Left hindlimb (tissue), 1 donor: ENCODE measurements around the gene POLR1A.

Source experiments
- DNase-seq: peaks from one replicate; pipeline ENCODE4 v3.0.0-alpha.2; 2018

Gene POLR1A

DNA sequence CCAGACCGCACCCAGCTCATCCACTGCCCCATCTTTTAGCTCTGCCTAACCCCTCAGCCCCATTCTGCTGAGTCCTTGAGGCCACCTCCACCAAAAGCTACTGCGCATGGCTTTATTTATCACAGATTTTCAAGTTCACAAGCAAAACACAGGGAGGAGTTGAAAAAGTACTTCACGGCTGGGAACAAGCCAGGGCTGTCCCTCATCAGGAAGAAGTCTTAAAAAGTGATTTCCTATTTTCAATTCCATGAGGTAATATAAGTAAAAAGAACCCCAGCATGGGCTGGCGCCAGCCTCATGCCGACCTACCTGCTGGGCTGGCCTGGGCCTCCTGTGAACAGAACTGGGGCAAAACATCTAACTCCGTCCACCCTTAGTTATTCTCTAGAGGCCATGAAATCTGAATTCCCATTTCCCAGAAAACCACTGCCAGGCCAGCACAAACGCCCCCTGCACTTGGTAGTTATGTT lies 69.0 kb downstream of the POLR1A start:
- DNase-seq: no peak

GRCh38 chr2:86035883-86036668 lies 69.6 kb downstream of the POLR1A start:
- DNase-seq: peak; percentile 89

DNA sequence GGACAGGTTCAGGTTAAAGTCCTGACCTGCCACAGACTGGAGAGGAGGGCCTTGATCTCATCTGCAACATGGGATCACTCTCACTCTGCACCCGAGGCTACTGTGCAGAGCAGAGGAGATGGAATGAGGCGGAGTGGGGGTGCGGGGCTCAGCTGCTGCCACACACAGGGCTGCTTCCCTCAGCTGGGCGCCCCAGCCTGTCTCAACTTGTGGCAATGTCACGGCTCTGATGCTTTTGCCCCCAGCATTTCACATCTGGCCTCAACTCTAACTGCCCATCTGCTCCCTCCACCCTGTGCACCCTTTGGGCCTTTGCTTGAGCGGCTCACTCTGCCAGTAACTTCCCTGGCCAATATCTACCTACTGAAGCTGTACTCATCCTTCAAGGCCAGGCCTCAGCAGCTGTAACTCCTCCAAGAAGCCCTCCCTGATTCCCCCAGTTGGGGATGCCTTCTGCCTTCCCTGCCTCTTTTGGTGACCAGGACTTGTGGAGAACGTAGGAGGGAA lies 70.3 kb downstream of the POLR1A start:
- peak; percentile 31 for DNase-seq

- peak; percentile 16 for DNase-seq
Measured at GRCh38 chr2:86033751-86034692, 71.7 kb downstream of the POLR1A start.

DNA sequence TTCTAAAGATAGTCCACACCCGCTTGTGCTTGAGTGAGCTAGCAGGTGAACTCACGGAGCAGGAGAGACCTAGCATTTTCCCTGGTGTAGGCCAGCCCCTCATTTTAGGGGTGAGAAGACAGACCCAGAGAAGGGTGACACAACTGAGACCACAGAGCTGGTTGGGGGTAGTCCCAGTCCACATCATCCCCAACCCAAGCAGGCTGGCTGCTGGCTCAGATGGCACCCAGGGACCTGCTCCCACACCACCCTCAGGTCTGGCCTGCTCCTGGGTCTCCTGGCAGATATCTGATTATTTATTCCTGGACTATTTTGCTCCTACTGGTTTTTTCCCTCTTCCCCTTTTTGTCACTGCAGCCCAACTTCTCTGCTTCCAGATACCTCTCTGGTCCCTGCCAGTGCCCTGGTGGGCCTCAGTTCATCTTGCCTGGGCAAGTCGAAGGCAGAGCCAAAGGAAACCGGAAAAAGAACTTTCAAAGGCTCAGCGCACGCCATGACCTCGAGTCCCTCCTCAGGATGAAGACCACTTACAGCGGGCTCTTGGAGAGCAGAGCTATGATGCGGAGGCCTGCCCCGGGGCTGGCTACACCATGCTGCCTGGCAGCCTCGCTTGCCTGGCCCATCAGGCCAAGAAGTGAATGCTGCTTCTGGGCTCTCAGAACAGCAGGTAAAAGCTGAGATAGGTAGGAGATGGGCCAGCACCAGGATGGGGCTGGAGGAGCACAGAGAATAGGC lies 72.7 kb downstream of the POLR1A start:
- peak; percentile 17 for DNase-seq

GRCh38 chr2:86031606-86032005 lies 74.1 kb downstream of the POLR1A start:
- peak; percentile 7 for DNase-seq

DNA sequence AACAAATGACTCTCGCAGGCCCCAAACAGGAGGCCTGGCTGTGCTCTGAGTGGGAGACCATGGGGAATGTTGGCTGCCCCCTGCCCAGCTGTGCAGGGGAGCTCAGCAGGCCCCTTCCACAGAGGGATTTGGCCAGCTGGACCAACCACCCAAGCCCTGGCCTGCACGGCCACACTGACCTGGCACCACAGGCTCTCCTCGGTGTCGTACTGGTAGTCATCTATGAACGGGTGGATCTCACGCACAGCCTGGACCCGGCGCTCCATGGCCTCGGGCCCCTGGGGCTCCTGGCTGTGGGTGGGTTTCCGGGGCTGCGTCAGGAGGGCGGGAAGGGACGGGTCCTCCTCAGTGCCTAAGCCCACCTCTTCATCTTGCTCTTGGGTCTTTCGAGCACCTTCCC lies 74.5 kb downstream of the POLR1A start:
- DNase-seq: no peak

GRCh38 chr2:86029873-86030272 lies 75.8 kb downstream of the POLR1A start:
- peak; percentile 10 for DNase-seq

DNA sequence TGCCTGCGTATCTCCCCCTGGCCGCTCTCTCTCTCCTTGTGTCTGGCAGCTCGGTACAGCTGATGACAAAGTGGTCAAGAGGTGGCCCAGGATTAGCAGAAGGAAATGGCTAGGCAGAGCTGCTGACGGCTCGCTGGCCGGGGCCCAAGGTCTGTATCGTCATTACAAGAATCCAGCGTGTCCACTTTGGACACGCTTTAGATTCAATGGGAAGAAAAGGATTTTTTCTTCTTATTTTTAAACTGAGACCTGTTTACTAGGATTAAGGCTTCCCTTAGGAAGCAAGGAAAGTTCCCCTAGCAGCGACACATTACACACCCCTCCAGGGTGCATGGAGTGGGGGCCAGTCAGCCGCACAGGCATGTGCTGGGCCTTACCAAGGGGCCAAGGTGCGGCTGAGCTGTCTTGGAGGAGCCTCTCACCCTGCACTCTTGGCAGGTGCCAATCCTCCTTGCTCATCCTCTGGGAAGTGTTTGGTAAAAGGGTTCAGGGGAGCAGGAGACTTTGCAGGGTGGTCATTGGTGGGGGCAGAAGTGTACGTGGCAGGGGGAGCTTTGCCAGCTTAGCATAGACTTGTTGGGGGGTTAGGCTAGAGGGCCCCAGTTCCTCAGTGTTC lies 76.8 kb downstream of the POLR1A start:
- peak; percentile 34 for DNase-seq

GRCh38 chr2:86027922-86028765 lies 77.5 kb downstream of the POLR1A start:
- DNase-seq: peak; percentile 30

DNA sequence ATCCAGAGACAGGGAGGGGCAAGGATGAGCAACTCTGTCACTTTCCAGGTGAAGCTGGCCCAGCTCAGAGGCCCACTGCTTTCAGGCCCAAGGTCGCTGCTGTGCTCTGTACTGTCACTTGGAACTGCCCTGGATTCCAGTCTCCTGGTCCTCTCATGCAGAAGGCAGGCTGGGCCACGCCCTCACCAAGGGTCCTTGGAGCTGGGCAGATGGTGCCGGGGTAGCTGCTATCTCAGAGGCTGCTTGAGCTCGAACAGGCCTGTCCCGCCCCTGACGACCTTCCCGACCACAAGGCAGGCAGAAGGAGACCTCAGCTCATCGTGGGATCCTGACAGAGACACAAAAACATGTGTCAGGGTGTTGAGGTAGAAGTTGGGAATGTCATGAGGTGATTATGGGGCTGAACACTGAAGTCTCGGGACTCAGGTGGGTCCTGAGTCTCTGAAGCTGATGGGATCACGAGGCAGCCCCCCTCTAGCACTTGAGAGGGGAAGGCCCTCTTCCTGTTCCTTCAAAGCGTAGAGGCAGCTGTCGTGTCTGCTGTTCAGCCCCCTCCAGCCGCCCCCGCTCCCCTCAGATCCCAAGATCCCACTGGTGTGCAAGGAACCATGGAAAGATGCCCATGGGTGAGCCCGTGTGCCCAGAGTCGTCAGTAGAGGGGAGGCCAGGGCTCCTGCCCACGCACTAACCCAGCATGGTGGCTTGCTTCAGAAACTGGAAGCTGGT lies 78.3 kb downstream of the POLR1A start:
- peak; percentile 12 for DNase-seq

GRCh38 chr2:86026744-86027065 lies 79.0 kb downstream of the POLR1A start:
- no peak for DNase-seq

DNA sequence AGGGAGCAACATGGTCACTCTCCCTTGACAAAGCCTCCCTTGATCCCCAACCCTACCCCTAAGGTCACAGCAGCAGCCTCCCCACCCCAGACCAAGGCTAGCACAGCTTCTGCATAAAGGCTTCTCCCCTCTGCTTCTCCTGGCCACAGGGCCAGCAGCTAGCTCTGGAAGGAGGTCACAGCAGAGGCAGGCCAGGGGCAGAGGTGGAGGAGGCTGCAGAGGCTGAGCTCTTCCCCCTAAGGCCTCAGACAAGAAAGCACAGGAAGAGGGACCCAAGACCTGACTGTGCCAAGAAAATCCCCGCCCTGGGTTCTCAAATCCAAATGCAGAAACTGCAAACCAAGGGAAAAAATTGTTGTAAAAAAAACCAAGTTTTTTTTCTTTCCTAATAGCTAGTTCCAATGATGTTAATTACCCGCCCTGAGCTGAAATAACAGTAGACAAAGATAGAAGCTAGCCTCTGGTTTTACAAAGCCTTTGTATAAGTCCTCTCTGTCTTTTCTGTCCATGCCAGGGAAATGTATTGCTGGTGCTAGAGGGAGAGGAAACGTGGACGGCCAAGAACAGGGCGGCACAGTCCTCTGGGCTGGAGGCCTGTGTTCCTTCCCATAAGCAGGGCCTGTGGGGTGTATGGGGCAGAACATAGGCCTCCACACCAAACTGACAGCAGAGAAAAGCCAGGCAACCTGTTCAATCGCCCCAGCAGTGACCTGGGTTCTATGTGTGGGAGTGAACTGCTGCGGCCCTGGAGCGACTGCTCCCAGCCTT lies 79.5 kb downstream of the POLR1A start:
- DNase-seq: peak; percentile 40

DNA sequence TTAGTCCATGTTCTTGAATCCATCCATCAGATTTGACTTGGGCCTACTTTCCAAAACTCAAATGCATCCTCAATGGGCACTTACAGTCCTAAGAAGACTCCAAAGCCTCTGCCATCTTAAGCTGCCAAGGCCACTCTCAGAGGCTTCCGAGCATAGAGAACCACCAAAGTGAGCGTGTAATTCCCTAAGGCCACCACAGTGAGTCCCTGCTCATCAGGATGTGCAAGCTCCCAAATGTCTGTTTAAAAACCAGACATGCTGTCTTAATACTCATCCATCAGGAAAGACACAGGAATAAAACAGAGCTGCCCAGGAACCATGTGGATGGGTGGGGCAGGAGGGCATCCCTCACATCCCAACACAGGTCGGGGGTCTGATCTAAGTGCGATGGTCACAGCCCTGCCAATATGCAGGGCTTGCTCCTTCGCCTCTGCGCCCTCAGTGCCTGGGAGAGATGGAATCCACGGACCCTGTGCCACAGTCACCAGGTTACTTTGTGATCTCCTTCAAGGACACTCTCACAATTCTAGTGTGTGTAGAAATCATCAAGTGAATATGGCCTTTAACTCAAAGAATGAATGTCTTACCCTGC lies 80.4 kb downstream of the POLR1A start:
- DNase-seq: peak; percentile 10

DNA sequence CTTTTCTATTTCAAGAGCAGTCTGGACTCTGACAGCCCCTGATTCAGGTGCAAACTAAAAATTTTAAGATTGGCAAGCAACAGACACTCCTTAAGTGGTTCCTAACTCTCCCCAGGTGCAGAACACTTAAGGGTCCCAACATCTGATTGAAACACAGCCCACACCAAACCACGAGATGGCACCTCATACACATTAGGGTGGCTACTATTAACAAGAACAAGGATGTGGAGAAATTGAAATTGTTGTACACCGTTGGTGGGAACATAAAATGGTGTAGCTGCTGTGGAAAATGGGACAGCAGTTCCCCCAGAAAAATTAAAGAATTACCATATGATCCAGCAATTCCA lies 82.3 kb downstream of the POLR1A start:
- DNase-seq: no peak

DNA sequence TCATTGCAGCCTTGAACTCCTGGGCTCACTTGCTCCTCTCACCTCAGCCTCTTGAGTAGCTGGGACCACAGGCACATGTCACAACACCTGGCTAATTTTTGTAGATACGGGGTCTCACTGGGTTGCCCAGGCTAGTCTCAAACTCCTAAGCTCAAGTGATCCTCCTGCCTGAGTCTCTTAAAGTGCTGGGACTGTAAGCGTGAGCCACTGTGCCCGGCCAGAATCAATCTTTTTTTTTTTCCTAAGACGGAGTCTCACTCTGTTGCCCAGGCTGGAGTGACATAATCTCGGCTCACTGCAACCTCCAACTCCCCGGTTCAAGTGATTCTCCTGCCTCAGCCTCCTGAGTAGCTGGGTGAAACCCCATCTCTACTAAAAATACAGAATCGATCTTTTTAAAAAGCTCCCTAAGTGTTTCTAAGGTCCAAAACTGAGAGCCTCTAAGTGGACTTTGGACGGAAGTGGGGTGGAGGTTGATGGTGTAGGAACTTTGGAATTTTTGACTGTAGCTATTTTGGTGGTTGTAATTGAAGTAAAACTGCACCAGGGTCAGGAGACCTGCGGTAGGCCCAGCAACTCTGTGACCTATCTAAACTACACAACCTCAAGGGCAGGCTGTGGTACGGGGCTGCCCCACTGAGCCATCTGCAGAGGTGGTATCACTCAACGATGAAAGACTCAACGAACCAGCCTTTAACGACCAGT lies 82.9 kb downstream of the POLR1A start:
- peak; percentile 10 for DNase-seq

DNA sequence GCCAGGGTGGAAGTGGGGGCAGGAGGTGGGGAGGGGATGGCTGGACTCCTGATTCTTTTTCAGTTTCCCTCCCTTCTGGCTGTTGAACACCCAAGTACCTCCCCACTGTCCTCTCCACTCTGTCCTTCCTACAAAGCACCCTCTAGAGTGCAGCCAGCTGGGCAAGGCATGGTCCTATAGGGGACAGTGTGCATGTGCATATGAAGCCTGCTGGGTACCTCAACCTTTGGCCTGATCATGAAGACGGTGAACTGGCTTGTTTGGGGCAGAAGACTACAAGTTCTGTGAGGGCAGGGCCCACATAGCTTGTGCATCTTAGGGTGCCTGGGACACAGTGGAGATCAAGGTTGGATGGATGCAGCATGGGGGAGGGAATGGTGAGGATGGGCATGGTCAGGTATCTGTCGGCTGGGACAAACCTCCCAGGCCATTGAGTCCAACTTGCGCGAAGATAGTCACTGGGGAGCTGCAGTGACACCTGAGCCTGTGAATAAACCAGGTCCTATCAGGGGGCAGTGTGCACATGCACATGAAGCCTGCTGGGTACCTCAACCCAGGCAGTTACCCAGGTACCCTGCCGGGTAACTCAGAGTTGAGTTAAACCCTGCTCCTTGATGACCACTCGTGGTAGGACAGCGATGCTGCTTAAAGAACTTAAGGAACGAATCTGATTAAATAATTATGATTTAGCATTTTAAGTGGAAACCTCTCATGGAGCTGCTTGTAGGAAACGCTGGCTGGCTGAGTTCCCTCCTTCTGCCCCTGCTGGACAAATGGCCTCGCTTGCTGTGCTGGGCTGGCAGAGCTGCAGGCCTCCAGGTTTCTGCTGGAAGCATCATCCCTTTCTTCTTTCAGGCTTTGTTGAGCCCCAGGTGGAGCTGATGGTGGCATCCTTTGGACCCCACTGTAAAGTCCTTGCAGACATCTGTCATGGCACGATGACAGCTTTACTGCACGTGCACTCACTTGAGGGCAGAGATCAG lies 84.0 kb downstream of the POLR1A start:
- peak; percentile 32 for DNase-seq

GRCh38 chr2:86020984-86021383 lies 84.7 kb downstream of the POLR1A start:
- DNase-seq: peak; percentile 83
